Measurements from ENCODE around the gene SSH2.

SSH2 gene

GRCh38 chr17:29722411-29723198, 207.4 kb downstream of the SSH2 start:
- Histone ChIP-seq H3K36me3 (ENCODE audit: insufficient read depth, low read length) (no peaks in the 10 kb centered on the region), H3K79me2 (ENCODE audit: control insufficient read depth, insufficient read depth, low read length, unreplicated experiment) (peaks cover 2% of the 10 kb centered on the region), H3K4me3 (ENCODE audit: low read depth, low read length) (peak overlapping the region; percentile 39; the same call in 1 of the 2 replicates), H3K27ac (ENCODE audit: low read depth, low read length) (peak overlapping the region; percentile 67), H3K27me3 (ENCODE audit: insufficient read depth, low read length) (no peaks in the 10 kb centered on the region), H2AFZ (ENCODE audit: low read length, unreplicated experiment) (no peak overlapping the region), H3K4me1 (ENCODE audit: control insufficient read depth, insufficient read depth, low read length, unreplicated experiment) (peaks cover 32% of the 10 kb centered on the region)

- Histone ChIP-seq H3K36me3 (ENCODE audit: insufficient read depth, low read length) (no peaks in the 10 kb centered on the region), H3K4me1 (ENCODE audit: control insufficient read depth, insufficient read depth, low read length, unreplicated experiment) (peaks cover 14% of the 10 kb centered on the region), H3K4me3 (ENCODE audit: low read depth, low read length) (no peak overlapping the region), H3K27me3 (ENCODE audit: insufficient read depth, low read length) (no peaks in the 10 kb centered on the region), H3K79me2 (ENCODE audit: control insufficient read depth, insufficient read depth, low read length, unreplicated experiment) (no peaks in the 10 kb centered on the region), H2AFZ (ENCODE audit: low read length, unreplicated experiment) (no peak overlapping the region), H3K27ac (ENCODE audit: low read depth, low read length) (no peak overlapping the region)
Measured at GRCh38 chr17:29720551-29720950, 209.5 kb downstream of the SSH2 start.

GRCh38 chr17:29719469-29719868, 210.6 kb downstream of the SSH2 start:
- Histone ChIP-seq H3K4me1 (ENCODE audit: control insufficient read depth, insufficient read depth, low read length, unreplicated experiment) (peaks cover 14% of the 10 kb centered on the region), H3K27me3 (ENCODE audit: insufficient read depth, low read length) (no peaks in the 10 kb centered on the region), H3K36me3 (ENCODE audit: insufficient read depth, low read length) (no peaks in the 10 kb centered on the region), H3K4me3 (ENCODE audit: low read depth, low read length) (no peak overlapping the region), H2AFZ (ENCODE audit: low read length, unreplicated experiment) (no peak overlapping the region), H3K79me2 (ENCODE audit: control insufficient read depth, insufficient read depth, low read length, unreplicated experiment) (no peaks in the 10 kb centered on the region), H3K27ac (ENCODE audit: low read depth, low read length) (no peak overlapping the region)

DNA sequence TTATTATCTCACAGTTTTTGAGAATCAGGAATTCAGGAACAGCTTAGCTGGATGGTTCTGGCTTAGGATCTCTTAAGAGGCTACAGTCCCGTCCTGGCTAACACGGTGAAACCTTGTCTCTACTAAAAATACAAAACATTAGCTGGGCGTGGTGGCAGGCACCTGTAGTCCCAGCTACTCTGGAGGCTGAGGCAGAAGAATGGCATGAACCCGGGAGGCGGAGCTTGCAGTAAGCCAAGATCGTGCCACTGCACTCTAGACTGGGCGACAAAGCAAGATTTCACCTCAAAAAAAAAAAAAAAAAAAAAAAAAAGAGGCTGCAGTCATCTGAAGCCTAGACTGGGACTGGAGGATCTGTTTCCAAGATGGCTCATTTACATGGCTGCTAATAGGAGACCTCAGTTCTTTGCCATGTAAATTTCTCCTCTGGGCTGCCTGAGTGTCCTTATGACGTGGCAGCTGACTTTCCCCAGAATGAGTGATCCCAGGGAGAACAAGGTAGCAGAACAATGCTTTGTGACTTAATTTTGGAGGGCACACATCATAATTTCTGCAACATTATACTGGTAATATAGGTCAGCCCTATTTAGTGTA, 211.5 kb downstream of the SSH2 start:
- H3K27ac ChIP-seq (ENCODE audit: low read depth, low read length) = no peak overlapping the region
- peaks cover 14% of the 10 kb centered on the region for H3K4me1 ChIP-seq (ENCODE audit: control insufficient read depth, insufficient read depth, low read length, unreplicated experiment)
- H3K4me3 ChIP-seq (ENCODE audit: low read depth, low read length) = no peak overlapping the region
- no peak overlapping the region for H2AFZ ChIP-seq (ENCODE audit: low read length, unreplicated experiment)
- no peaks in the 10 kb centered on the region for H3K27me3 ChIP-seq (ENCODE audit: insufficient read depth, low read length)
- H3K36me3 ChIP-seq (ENCODE audit: insufficient read depth, low read length) = no peaks in the 10 kb centered on the region
- H3K79me2 ChIP-seq (ENCODE audit: control insufficient read depth, insufficient read depth, low read length, unreplicated experiment) = no peaks in the 10 kb centered on the region

DNA sequence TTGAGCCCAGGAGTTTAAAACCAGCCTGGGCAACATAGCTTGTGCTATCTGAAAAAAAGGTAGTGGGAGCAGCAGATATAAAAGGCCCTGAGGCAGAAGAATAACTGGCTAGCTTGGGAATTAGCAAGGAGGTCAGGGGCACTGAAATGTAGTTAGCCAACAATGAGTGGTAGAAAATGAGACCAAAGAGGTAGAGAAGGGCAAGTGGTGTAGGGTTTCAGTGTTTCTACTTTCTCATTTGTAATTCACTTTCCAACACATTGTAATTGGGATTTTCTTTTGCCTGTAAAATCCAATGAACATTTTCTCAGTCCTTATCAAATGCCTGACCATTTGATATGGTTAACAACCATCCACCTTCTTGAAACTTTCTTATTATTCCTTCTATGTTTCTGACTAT, 212.2 kb downstream of the SSH2 start:
- no peaks in the 10 kb centered on the region for H3K79me2 ChIP-seq (ENCODE audit: control insufficient read depth, insufficient read depth, low read length, unreplicated experiment)
- H3K27me3 ChIP-seq (ENCODE audit: insufficient read depth, low read length) = no peaks in the 10 kb centered on the region
- peaks cover 9% of the 10 kb centered on the region for H3K4me1 ChIP-seq (ENCODE audit: control insufficient read depth, insufficient read depth, low read length, unreplicated experiment)
- H3K36me3 ChIP-seq (ENCODE audit: insufficient read depth, low read length) = no peaks in the 10 kb centered on the region
- H3K4me3 ChIP-seq (ENCODE audit: low read depth, low read length) = no peak overlapping the region
- no peak overlapping the region for H2AFZ ChIP-seq (ENCODE audit: low read length, unreplicated experiment)
- no peak overlapping the region for H3K27ac ChIP-seq (ENCODE audit: low read depth, low read length)

DNA sequence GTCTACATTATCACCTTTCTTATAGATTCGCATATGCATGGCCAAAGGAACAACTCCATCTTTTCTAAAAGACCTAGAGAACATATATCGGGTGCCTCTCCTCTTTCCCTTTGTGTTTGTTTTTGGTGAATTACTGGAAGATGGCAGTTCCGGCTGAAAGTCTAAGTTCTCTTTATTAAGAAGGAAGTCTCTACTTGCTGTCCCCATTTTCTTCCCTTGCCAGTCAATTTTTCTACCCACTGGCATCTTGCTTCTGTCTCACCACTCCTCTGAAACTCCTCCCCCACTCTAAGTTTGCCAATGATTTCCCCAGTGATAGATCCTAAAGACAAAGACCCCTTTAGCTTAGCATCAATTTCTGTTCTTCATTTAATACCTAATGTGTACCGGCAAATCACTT, 213.5 kb downstream of the SSH2 start:
- H3K27ac ChIP-seq (ENCODE audit: low read depth, low read length) = no peak overlapping the region
- no peaks in the 10 kb centered on the region for H3K79me2 ChIP-seq (ENCODE audit: control insufficient read depth, insufficient read depth, low read length, unreplicated experiment)
- H3K4me3 ChIP-seq (ENCODE audit: low read depth, low read length) = no peak overlapping the region
- no peaks in the 10 kb centered on the region for H3K27me3 ChIP-seq (ENCODE audit: insufficient read depth, low read length)
- H3K4me1 ChIP-seq (ENCODE audit: control insufficient read depth, insufficient read depth, low read length, unreplicated experiment) = peaks cover 3% of the 10 kb centered on the region
- H3K36me3 ChIP-seq (ENCODE audit: insufficient read depth, low read length) = no peaks in the 10 kb centered on the region
- no peak overlapping the region for H2AFZ ChIP-seq (ENCODE audit: low read length, unreplicated experiment)

GRCh38 chr17:29715680-29716079, 214.3 kb downstream of the SSH2 start:
- Histone ChIP-seq H3K4me3 (ENCODE audit: low read depth, low read length) (no peak overlapping the region), H3K27me3 (ENCODE audit: insufficient read depth, low read length) (no peaks in the 10 kb centered on the region), H2AFZ (ENCODE audit: low read length, unreplicated experiment) (no peak overlapping the region), H3K36me3 (ENCODE audit: insufficient read depth, low read length) (no peaks in the 10 kb centered on the region), H3K27ac (ENCODE audit: low read depth, low read length) (no peak overlapping the region), H3K4me1 (ENCODE audit: control insufficient read depth, insufficient read depth, low read length, unreplicated experiment) (peaks cover 12% of the 10 kb centered on the region), H3K79me2 (ENCODE audit: control insufficient read depth, insufficient read depth, low read length, unreplicated experiment) (no peaks in the 10 kb centered on the region)

DNA sequence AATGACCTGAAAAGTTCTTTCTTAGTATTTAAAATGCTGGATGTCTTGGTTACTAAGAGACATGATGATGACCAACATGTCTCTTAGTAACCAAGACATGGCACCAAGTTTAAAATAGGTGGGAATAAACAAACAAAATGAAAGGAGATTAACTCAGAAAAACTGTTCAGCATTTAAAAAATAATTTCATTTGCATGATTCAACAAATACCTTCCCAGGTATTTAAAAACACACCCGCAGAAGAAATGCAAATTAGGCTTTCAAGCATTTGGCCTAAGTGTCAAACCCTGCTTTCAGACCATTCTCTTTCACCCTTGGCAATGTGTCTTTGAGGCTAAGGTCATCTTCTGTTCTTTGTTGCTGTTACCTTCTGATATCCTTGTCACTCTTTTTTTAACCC, 215.9 kb downstream of the SSH2 start:
- Histone ChIP-seq H3K27ac (ENCODE audit: low read depth, low read length) (no peak overlapping the region), H3K79me2 (ENCODE audit: control insufficient read depth, insufficient read depth, low read length, unreplicated experiment) (no peaks in the 10 kb centered on the region), H3K36me3 (ENCODE audit: insufficient read depth, low read length) (no peaks in the 10 kb centered on the region), H3K27me3 (ENCODE audit: insufficient read depth, low read length) (no peaks in the 10 kb centered on the region), H2AFZ (ENCODE audit: low read length, unreplicated experiment) (no peak overlapping the region), H3K4me1 (ENCODE audit: control insufficient read depth, insufficient read depth, low read length, unreplicated experiment) (peaks cover 27% of the 10 kb centered on the region), H3K4me3 (ENCODE audit: low read depth, low read length) (no peak overlapping the region)

DNA sequence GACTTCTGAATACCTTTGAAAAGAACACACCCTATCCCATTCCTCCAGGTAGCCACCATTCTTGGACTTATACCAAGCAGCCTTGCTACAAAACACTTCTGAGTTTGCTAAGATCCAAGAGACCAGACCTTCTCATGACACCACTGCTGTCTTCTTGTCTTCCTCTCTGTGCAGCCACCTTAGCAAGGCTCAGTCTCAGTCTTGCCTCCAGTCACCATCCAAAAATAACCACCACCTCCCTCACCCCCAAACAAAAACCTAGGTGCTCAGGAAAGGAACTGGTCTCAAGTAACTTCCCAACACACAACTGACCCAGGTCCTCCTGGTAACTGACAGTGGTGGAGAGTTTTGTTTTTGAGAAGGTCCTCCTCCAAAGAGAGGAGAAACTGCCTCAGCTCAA, 216.4 kb downstream of the SSH2 start:
- Histone ChIP-seq H2AFZ (ENCODE audit: low read length, unreplicated experiment) (no peak overlapping the region), H3K27ac (ENCODE audit: low read depth, low read length) (no peak overlapping the region)

DNA sequence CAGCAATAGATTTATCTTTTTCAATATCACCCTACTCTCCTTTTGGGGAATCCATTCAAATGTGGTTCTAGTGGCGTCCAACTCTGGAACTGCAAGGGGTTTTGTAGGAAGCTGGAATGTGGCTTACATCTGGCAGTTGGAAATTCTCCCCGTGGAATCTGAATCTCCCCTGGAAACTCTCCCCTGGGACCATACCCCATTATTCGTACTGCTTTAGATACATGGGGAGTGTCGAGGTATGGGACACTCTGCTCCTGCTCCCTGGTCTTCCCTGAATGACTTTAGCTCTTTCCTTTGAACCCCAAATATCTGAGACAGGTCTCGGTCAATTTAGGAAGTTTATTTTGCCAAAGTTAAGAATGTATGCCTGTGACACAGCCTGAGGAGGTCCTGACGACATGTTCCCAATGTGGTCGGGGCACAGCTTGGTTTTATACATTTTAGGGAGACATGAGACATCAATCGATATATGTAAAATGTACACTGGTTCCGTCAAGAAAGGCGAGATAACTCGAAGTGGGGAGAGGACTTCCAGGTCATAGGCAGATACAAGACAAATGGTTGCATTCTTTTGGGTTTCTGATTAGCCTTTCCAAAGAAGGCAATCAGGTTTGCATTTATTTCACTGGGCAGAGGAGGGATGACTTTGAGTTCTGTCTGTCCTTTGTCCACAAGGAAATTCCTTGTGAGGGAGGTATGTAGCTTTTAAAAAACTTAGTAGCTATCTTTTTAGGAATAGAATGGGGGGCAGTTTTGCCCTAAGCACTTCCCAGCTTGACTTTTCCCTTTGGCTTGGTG, 218.2 kb downstream of the SSH2 start:
- no peaks in the 10 kb centered on the region for H3K79me2 ChIP-seq (ENCODE audit: control insufficient read depth, insufficient read depth, low read length, unreplicated experiment)
- H3K36me3 ChIP-seq (ENCODE audit: insufficient read depth, low read length) = no peaks in the 10 kb centered on the region
- no peak overlapping the region for H2AFZ ChIP-seq (ENCODE audit: low read length, unreplicated experiment)
- H3K4me1 ChIP-seq (ENCODE audit: control insufficient read depth, insufficient read depth, low read length, unreplicated experiment) = peaks cover 27% of the 10 kb centered on the region
- H3K27me3 ChIP-seq (ENCODE audit: insufficient read depth, low read length) = no peaks in the 10 kb centered on the region
- no peak overlapping the region for H3K4me3 ChIP-seq (ENCODE audit: low read depth, low read length)
- H3K27ac ChIP-seq (ENCODE audit: low read depth, low read length) = no peak overlapping the region

More for the DNA sequence above, 216.4 kb downstream of the SSH2 start:
- H3K4me3 ChIP-seq (ENCODE audit: low read depth, low read length) = no peak overlapping the region
- H3K4me1 ChIP-seq (ENCODE audit: control insufficient read depth, insufficient read depth, low read length, unreplicated experiment) = peaks cover 27% of the 10 kb centered on the region
- no peaks in the 10 kb centered on the region for H3K27me3 ChIP-seq (ENCODE audit: insufficient read depth, low read length)
- no peaks in the 10 kb centered on the region for H3K36me3 ChIP-seq (ENCODE audit: insufficient read depth, low read length)
- H3K79me2 ChIP-seq (ENCODE audit: control insufficient read depth, insufficient read depth, low read length, unreplicated experiment) = no peaks in the 10 kb centered on the region

All from ACC112 (cell line).